Vagina (tissue), 2 donors: Measurements from ENCODE around the gene SHCBP1L. TPM values are rescaled to one million over a fixed set of nuclear protein-coding genes. Genes with fewer than 3 reads are reported as not detected.

Source experiments
- DNase-seq, 2 donors: peaks; one replicate each; pipeline ENCODE4 v3.0.0-alpha.2; 2017; ENCODE audit errors: extremely low spot score in 2 of 2
- H3K27ac ChIP-seq: fragments of 200-600 bp; sonication (generic); one replicate; pipeline ENCODE4 v1.5.1; 2019
- H3K27me3 ChIP-seq: fragments of 200-600 bp; sonication (generic); one replicate; pipeline ENCODE4 v1.5.1; 2019
- H3K36me3 ChIP-seq, 2 donors: fragments of 200-600 bp; sonication (generic); one replicate each; pipeline ENCODE4 v1.5.1; 2017 to 2019
- H3K4me1 ChIP-seq: fragments of 200-600 bp; sonication (generic); one replicate; pipeline ENCODE4 v1.5.1; 2019
- H3K4me3 ChIP-seq, 2 donors: fragments of 200-600 bp; sonication (generic); 1 replicate in 1 of 2; 2 replicates in 1 of 2; pipeline ENCODE4 v1.5.1; 2016 to 2019
- H3K9me3 ChIP-seq: fragments of 200-600 bp; sonication (generic); one replicate; pipeline ENCODE4 v1.5.1; 2019
- POLR2A ChIP-seq, 2 donors: fragments of 450-650 bp; IDR thresholded peaks; one replicate each; pipeline ENCODE4 v1.6.1; 2017; ENCODE audit warnings: antibody characterized with exemption in 2 of 2, mild to moderate bottlenecking in 2 of 2, moderate library complexity in 2 of 2
- POLR2AphosphoS5 ChIP-seq, 2 donors: sonication (generic); formaldehyde crosslinking; IDR thresholded peaks; one replicate each; pipeline ENCODE4 v1.9.0; 2017; ENCODE audit warnings: antibody characterized with exemption in 2 of 2, mild to moderate bottlenecking in 2 of 2, low read depth in 1 of 2; ENCODE audit not compliant: insufficient read depth in 1 of 2
- intact Hi-C: fragments of 100-400 bp; cut with DNase I; formaldehyde crosslinking; loops from one replicate; pipeline ENCODE4 v1.15.1; 2023
- small RNA-seq: library from RNA; depleted of rRNA; stranded (forward); fragments of <200 nt; gene quantifications from one replicate; pipeline ENCODE3, GENCODE V24; 2016
- total RNA-seq: library from RNA; depleted of rRNA; stranded (reverse); fragments of >200 nt; gene quantifications from one replicate; pipeline ENCODE4 v1.2.3, GENCODE V29; 2016
- TF ChIP-seq, protein P1 (sequence below), 3 experiments: fragments of 450-650 bp in 2 of 3; fragments of 200-600 bp in 1 of 3; sonication (generic) in 1 of 3; IDR thresholded peaks; one replicate each; pipeline ENCODE4 v1.5.1; 2017 to 2019; ENCODE audit warnings: antibody characterized with exemption in 3 of 3, mild to moderate bottlenecking in 2 of 3, moderate library complexity in 2 of 3

Gene SHCBP1L
- total RNA-seq, 1 donor from 2014 or later, result not detected

DNA sequence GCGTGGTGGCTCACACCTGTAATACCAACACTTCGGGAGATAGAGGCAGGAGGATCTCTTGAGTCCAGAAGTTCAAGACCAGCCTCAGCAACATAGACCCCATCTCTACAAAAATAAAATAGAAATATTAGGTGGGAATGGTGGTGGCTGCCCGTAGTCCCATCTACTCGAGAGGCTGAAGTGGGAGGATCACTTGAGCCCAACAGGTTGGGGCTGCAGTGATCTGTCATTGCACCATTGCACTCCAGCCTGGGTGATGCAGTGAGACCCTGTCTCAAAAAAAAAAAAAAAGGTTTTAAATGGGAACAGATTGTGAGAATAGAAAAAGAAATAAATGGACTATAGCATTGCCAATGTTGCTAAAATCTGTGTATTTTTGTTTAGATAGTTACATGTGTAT, 102.6 kb downstream of the SHCBP1L start:
- no peak overlapping the region for H3K27ac ChIP-seq
- no peaks in the 10 kb centered on the region for H3K27me3 ChIP-seq
- intact Hi-C loops, result no loop called here
- peaks cover 0 to 86% of the 10 kb centered on the region in 2 donors for H3K36me3 ChIP-seq
- H3K4me3 ChIP-seq, result no peak overlapping the region
- H3K4me1 ChIP-seq, result peaks cover 9% of the 10 kb centered on the region
- DNase-seq, result no peak
- no peak for TF ChIP-seq POLR2A (IDR thresholded peaks at IDR 0.05)
- TF ChIP-seq, protein P1, sequence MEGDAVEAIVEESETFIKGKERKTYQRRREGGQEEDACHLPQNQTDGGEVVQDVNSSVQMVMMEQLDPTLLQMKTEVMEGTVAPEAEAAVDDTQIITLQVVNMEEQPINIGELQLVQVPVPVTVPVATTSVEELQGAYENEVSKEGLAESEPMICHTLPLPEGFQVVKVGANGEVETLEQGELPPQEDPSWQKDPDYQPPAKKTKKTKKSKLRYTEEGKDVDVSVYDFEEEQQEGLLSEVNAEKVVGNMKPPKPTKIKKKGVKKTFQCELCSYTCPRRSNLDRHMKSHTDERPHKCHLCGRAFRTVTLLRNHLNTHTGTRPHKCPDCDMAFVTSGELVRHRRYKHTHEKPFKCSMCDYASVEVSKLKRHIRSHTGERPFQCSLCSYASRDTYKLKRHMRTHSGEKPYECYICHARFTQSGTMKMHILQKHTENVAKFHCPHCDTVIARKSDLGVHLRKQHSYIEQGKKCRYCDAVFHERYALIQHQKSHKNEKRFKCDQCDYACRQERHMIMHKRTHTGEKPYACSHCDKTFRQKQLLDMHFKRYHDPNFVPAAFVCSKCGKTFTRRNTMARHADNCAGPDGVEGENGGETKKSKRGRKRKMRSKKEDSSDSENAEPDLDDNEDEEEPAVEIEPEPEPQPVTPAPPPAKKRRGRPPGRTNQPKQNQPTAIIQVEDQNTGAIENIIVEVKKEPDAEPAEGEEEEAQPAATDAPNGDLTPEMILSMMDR (IDR thresholded peaks at IDR 0.05), result no peak
- no peak for TF ChIP-seq POLR2AphosphoS5 (IDR thresholded peaks at IDR 0.05; ENCODE audit: insufficient read depth in 1 of 2, low read depth in 1 of 2)
- no peaks in the 10 kb centered on the region for H3K9me3 ChIP-seq

Small RNAs within 50 kb of the gene (small RNA-seq; reads per million reads assigned to genes)
- gene HMGN1P4 (not detected), gene RNU6-41P (not detected)

Other genes with a start within 250 kb of the SHCBP1L start
- gene NPL, start 163.4 kb downstream of the SHCBP1L start, total RNA-seq, result 16.2 TPM
- 88.6 TPM for gene DHX9, start 113.8 kb downstream of the SHCBP1L start, total RNA-seq
- 217 TPM for gene LAMC1, start 70.3 kb upstream of the SHCBP1L start, total RNA-seq
- gene LAMC2, start 233.1 kb upstream of the SHCBP1L start, total RNA-seq, result 13.3 TPM